Spleen (tissue), 7 donors: Measurements from ENCODE around the gene CHD9NB.

Experiments used
- CTCF ChIP-seq, 11 experiments: fragments of 200-600 bp in 7 of 11; fragments of 450-650 bp in 4 of 11; sonication (generic) in 4 of 11; IDR thresholded peaks in 8 of 11; conservative IDR thresholded peaks in 3 of 11; 1 replicate in 7 of 11; 2 replicates in 4 of 11; pipeline versions ENCODE4 v1.4.0 to v1.8.0; 2016 to 2021; ENCODE audit warnings: antibody characterized with exemption in 11 of 11, inconsistent platforms in 4 of 11, mild to moderate bottlenecking in 1 of 11
- POLR2AphosphoS5 ChIP-seq, 3 donors: sonication (generic); formaldehyde crosslinking; IDR thresholded peaks; one replicate each; pipeline ENCODE4 v1.5.1; 2017; ENCODE audit warnings: antibody characterized with exemption in 3 of 3
- donor health status: DM: no; HTN: no; CAD: no; lungs with moderate emphysema.
- donor health status: DM: no; HTN: no; CAD: no.
- donor health status: DM: no; HTN: no; CAD: no.

- TF ChIP-seq CTCF (IDR thresholded peaks at IDR 0.05 in 8 of 11, conservative IDR thresholded peaks at IDR 0.05 in 3 of 11) (no peak), POLR2AphosphoS5 (IDR thresholded peaks at IDR 0.05) (no peak)
These were observed 4.4 kb downstream of the CHD9NB start for GRCh38 chr16:53048139-53048915.
